H9 (cell line): Measurements from ENCODE around the gene SCTR. TPM values are rescaled to one million over a fixed set of nuclear protein-coding genes. Genes with fewer than 3 reads are reported as not detected.

Source experiments
- DNase-seq: peaks from one replicate; pipeline ENCODE4 v3.0.0-alpha.2; 2017
- H2AFZ ChIP-seq: one replicate; pipeline ENCODE4 v1.6.1; 2013; ENCODE audit warnings: mild to moderate bottlenecking, low read length, control low read depth, moderate library complexity
- H2AK5ac ChIP-seq: 2 replicates; pipeline ENCODE4 v1.6.1; 2013; ENCODE audit warnings: low read length, control low read depth, mixed read lengths; ENCODE audit not compliant: insufficient read length
- H2BK120ac ChIP-seq: one replicate; pipeline ENCODE4 v1.6.1; 2013; ENCODE audit warnings: low read depth, mild to moderate bottlenecking, low read length, control low read depth, inconsistent platforms; ENCODE audit not compliant: poor library complexity, severe bottlenecking
- H2BK12ac ChIP-seq: 2 replicates; pipeline ENCODE4 v1.6.1; 2013; ENCODE audit warnings: low read length, control low read depth, mixed read lengths, low read depth; ENCODE audit not compliant: insufficient read length
- H2BK15ac ChIP-seq: 2 replicates; pipeline ENCODE4 v1.6.1; 2013; ENCODE audit warnings: low read depth, low read length, control low read depth
- H2BK20ac ChIP-seq: one replicate; pipeline ENCODE4 v1.6.1; 2013; ENCODE audit warnings: low read depth, mild to moderate bottlenecking, low read length, control low read depth, inconsistent platforms; ENCODE audit not compliant: poor library complexity, severe bottlenecking
- H2BK5ac ChIP-seq: 2 replicates; pipeline ENCODE4 v1.6.1; 2013; ENCODE audit warnings: low read length, control low read depth, mixed read lengths; ENCODE audit not compliant: insufficient read length
- H3K14ac ChIP-seq: 2 replicates; pipeline ENCODE4 v1.6.1; 2013; ENCODE audit warnings: low read length, control low read depth; ENCODE audit not compliant: insufficient read depth
- H3K18ac ChIP-seq: 2 replicates; pipeline ENCODE4 v1.6.1; 2013; ENCODE audit warnings: low read depth, mild to moderate bottlenecking, mixed read lengths, low read length, control low read depth; ENCODE audit not compliant: insufficient read length
- H3K23ac ChIP-seq: 2 replicates; pipeline ENCODE4 v1.6.1; 2013; ENCODE audit warnings: low read length, control low read depth, mixed read lengths, low read depth; ENCODE audit not compliant: insufficient read length
- H3K23me2 ChIP-seq: 2 replicates; pipeline ENCODE4 v1.6.1; 2013; ENCODE audit warnings: low read depth, mild to moderate bottlenecking, mixed read lengths, low read length, control low read depth; ENCODE audit not compliant: insufficient read length, poor library complexity, severe bottlenecking
- H3K27ac ChIP-seq: 2 replicates; pipeline ENCODE4 v1.5.1; 2013; ENCODE audit warnings: low read length, control low read depth, mixed read lengths, low read depth; ENCODE audit not compliant: insufficient read length
- H3K27me3 ChIP-seq: 2 replicates; pipeline ENCODE4 v1.6.1; 2013; ENCODE audit warnings: low read length, control low read depth, inconsistent platforms; ENCODE audit not compliant: insufficient read depth
- H3K4ac ChIP-seq: 2 replicates; pipeline ENCODE4 v1.6.1; 2013; ENCODE audit warnings: low read depth, mild to moderate bottlenecking, control low read depth, inconsistent platforms, low read length, moderate library complexity
- H3K4me1 ChIP-seq: 2 replicates; pipeline ENCODE4 v1.6.1; 2013; ENCODE audit warnings: low read length, control low read depth, inconsistent platforms; ENCODE audit not compliant: insufficient read depth
- H3K4me2 ChIP-seq: 2 replicates; pipeline ENCODE4 v1.6.1; 2013; ENCODE audit warnings: low read length, control low read depth, mixed read lengths; ENCODE audit not compliant: insufficient read length, insufficient read depth
- H3K56ac ChIP-seq: 2 replicates; pipeline ENCODE4 v1.6.1; 2013; ENCODE audit warnings: low read depth, mild to moderate bottlenecking, mixed read lengths, low read length, control low read depth; ENCODE audit not compliant: insufficient read length
- H3K79me1 ChIP-seq: 2 replicates; pipeline ENCODE4 v1.6.1; 2013; ENCODE audit warnings: low read depth, mild to moderate bottlenecking, moderate library complexity, low read length, control low read depth, inconsistent platforms; ENCODE audit not compliant: insufficient read depth, poor library complexity, severe bottlenecking
- H3K79me2 ChIP-seq: 2 replicates; pipeline ENCODE4 v1.6.1; 2013; ENCODE audit warnings: low read length, control low read depth, inconsistent platforms; ENCODE audit not compliant: insufficient read depth
- H3K9ac ChIP-seq: 2 replicates; pipeline ENCODE4 v1.6.1; 2013; ENCODE audit warnings: low read length, control low read depth, mixed read lengths; ENCODE audit not compliant: insufficient read length; ENCODE audit errors: extremely low read depth
- H3K9me3 ChIP-seq: one replicate; pipeline ENCODE4 v1.6.1; 2013; ENCODE audit warnings: low read depth, low read length, inconsistent platforms; ENCODE audit not compliant: control insufficient read depth
- H3T11ph ChIP-seq: one replicate; pipeline ENCODE4 v1.6.1; 2013; ENCODE audit warnings: mild to moderate bottlenecking, low read length, control low read depth, inconsistent platforms
- H4K20me1 ChIP-seq: one replicate; pipeline ENCODE4 v1.6.1; 2013; ENCODE audit not compliant: control insufficient read depth, insufficient read length, insufficient read depth
- H4K5ac ChIP-seq: 2 replicates; pipeline ENCODE4 v1.6.1; 2013; ENCODE audit warnings: low read depth, mild to moderate bottlenecking, mixed read lengths, low read length, control low read depth; ENCODE audit not compliant: insufficient read length
- H4K8ac ChIP-seq: replicated peaks from 2 replicates; pipeline ENCODE4 v1.6.1; 2013; ENCODE audit warnings: low read length, control low read depth, mixed read lengths, low read depth; ENCODE audit not compliant: insufficient read length
- H4K91ac ChIP-seq: 2 replicates; pipeline ENCODE4 v1.6.1; 2013; ENCODE audit warnings: low read depth, mild to moderate bottlenecking, moderate library complexity, mixed read lengths, low read length, control low read depth; ENCODE audit not compliant: insufficient read length
- H3K27ac Mint-ChIP-seq, 3 experiments: 2 replicates in 2 of 3; 3 replicates in 1 of 3; pipeline ENCODE4 v1.8.0; 2020 to 2021; ENCODE audit warnings: mixed read lengths in 3 of 3, mild to moderate bottlenecking in 1 of 3, moderate library complexity in 1 of 3
- H3K27me3 Mint-ChIP-seq: 2 replicates; pipeline ENCODE4 v1.8.0; 2021; ENCODE audit warnings: low read depth, mild to moderate bottlenecking, moderate library complexity, mixed read lengths
- H3K36me3 Mint-ChIP-seq, 3 experiments: 2 replicates in 2 of 3; 3 replicates in 1 of 3; pipeline ENCODE4 v1.8.0; 2020 to 2021; ENCODE audit warnings: low read depth in 3 of 3, mixed read lengths in 3 of 3; ENCODE audit not compliant: insufficient read depth in 1 of 3
- H3K4me1 Mint-ChIP-seq, 2 experiments: 2 replicates each; pipeline ENCODE4 v1.8.0; 2020; ENCODE audit warnings: mixed read lengths in 2 of 2
- H3K4me3 Mint-ChIP-seq, 2 experiments: 2 replicates in 1 of 2; 3 replicates in 1 of 2; pipeline ENCODE4 v1.8.0; 2020 to 2021; ENCODE audit warnings: mild to moderate bottlenecking in 2 of 2, mixed read lengths in 2 of 2, moderate library complexity in 1 of 2
- H3K9me3 Mint-ChIP-seq, 2 experiments: 2 replicates in 1 of 2; 3 replicates in 1 of 2; pipeline ENCODE4 v1.8.0; 2020; ENCODE audit warnings: mild to moderate bottlenecking in 2 of 2, mixed read lengths in 2 of 2, moderate library complexity in 1 of 2
- WGBS: extraction: QIAGEN DNeasy Blood & Tissue Kit; methylation state at CpG from one replicate; pipeline ENCODE4 v1.1.7; 2013; ENCODE audit warnings: missing lambda C conversion rate, low lambda C conversion rate, mixed read lengths; ENCODE audit not compliant: insufficient read length; ENCODE audit errors: extremely low coverage; 5-methylcytosine and 5-hydroxymethylcytosine counted together
- total RNA-seq: library from RNA; stranded (reverse); gene quantifications from 2 replicates; pipeline ENCODE4 v1.2.1, GENCODE V29; 2021
- TF ChIP-seq, protein P1 (sequence below): fragments of 200-600 bp; sonication (generic); conservative IDR thresholded peaks from 3 replicates; pipeline ENCODE4 v1.8.0; 2021; ENCODE audit warnings: antibody characterized with exemption, mild to moderate bottlenecking

Gene SCTR
- total RNA-seq, 1 experiment from 2014 or later: not detected

DNA sequence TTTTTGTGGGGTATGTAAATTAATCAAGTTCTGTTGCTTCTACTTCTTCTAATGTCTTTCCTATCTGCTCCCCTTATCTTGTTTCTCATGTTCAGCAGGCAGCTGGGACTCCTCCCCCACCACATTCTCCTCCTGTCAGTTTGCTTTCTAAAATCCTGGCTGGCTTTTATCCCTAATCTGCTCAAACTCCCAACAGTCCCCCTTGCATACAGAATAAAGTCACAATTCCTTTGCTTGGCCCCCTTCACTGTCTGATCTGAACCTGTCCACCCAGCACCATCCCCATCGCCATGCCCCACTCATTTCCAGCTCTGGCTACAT lies 22.1 kb upstream of the SCTR start:
- no peak overlapping the region for H3K4me3 Mint-ChIP-seq
- H3K27me3 Mint-ChIP-seq: peaks cover 30% of the 10 kb centered on the region
- DNase-seq: no peak

More for the DNA sequence above, 22.1 kb upstream of the SCTR start:
- TF ChIP-seq, protein P1, sequence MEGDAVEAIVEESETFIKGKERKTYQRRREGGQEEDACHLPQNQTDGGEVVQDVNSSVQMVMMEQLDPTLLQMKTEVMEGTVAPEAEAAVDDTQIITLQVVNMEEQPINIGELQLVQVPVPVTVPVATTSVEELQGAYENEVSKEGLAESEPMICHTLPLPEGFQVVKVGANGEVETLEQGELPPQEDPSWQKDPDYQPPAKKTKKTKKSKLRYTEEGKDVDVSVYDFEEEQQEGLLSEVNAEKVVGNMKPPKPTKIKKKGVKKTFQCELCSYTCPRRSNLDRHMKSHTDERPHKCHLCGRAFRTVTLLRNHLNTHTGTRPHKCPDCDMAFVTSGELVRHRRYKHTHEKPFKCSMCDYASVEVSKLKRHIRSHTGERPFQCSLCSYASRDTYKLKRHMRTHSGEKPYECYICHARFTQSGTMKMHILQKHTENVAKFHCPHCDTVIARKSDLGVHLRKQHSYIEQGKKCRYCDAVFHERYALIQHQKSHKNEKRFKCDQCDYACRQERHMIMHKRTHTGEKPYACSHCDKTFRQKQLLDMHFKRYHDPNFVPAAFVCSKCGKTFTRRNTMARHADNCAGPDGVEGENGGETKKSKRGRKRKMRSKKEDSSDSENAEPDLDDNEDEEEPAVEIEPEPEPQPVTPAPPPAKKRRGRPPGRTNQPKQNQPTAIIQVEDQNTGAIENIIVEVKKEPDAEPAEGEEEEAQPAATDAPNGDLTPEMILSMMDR: no peak
- Histone ChIP-seq H4K91ac (no peak overlapping the region), H3K79me1 (no peaks in the 10 kb centered on the region), H3K79me2 (no peaks in the 10 kb centered on the region), H2BK12ac (no peak overlapping the region), H2BK120ac (no peak overlapping the region), H2BK15ac (no peak overlapping the region), H2BK20ac (no peak overlapping the region), H2BK5ac (no peak overlapping the region), H3K23ac (no peak overlapping the region), H3K56ac (no peak overlapping the region), H3K23me2 (peaks cover 7% of the 10 kb centered on the region), H3K9me3 (no peaks in the 10 kb centered on the region), H3K4me1 (no peaks in the 10 kb centered on the region), H2AFZ (no peak overlapping the region), H3K18ac (no peak overlapping the region), H3K27me3 (no peaks in the 10 kb centered on the region; the same call in 1 of the 2 replicates), H4K20me1 (no peaks in the 10 kb centered on the region), H2AK5ac (no peak overlapping the region), H3K4ac (no peak overlapping the region), H3K9ac (no peak overlapping the region), H3K4me2 (no peak overlapping the region), H3K27ac (no peak overlapping the region), H3T11ph (no peak overlapping the region), H3K14ac (no peak overlapping the region), H4K8ac (no peak overlapping the region), H4K5ac (no peak overlapping the region)
- Mint-ChIP-seq H3K36me3 (no peaks in the 10 kb centered on the region), H3K9me3 (no peaks in the 10 kb centered on the region; a peak in 1 of 5 replicates), H3K27ac (no peak overlapping the region), H3K4me1 (peaks cover 12 to 19% of the 10 kb centered on the region in 2 experiments)
- no CpG with 5 or more reads among the region's 1 CpG for WGBS
